ENCODE results near the gene PTGFRN. TPM values are rescaled to one million over a fixed set of nuclear protein-coding genes. Genes with fewer than 3 reads are reported as not detected.

The PTGFRN gene
- total and polyA plus RNA-seq, 2 donors, result 41.5 to 85.9 TPM

- Histone ChIP-seq H3K27ac (ENCODE audit: low read depth) (no peak overlapping the region), H3K36me3 (ENCODE audit: insufficient read depth) (no peaks in the 10 kb centered on the region), H3K4me3 (ENCODE audit: low read depth, low read length) (no peak overlapping the region), H3K4me1 (ENCODE audit: insufficient read depth) (no peaks in the 10 kb centered on the region)
- DNase-seq (ENCODE audit: extremely low spot score), result no peak
- 79% methylated on average over 3 of the region's 3 CpGs for WGBS
Observed at GRCh38 chr1:117022114-117022513, 112.4 kb downstream of the PTGFRN start.

- no peak for DNase-seq (ENCODE audit: extremely low spot score)
- no peaks in the 10 kb centered on the region for H3K36me3 ChIP-seq (ENCODE audit: insufficient read depth)
- H3K4me3 ChIP-seq (ENCODE audit: low read depth, low read length), result no peak overlapping the region
- 98% methylated on average over 7 of the region's 7 CpGs for WGBS
- H3K27ac ChIP-seq (ENCODE audit: low read depth), result no peak overlapping the region
- H3K4me1 ChIP-seq (ENCODE audit: insufficient read depth), result no peaks in the 10 kb centered on the region
Observed at GRCh38 chr1:117025568-117025967, 115.9 kb downstream of the PTGFRN start.

DNA sequence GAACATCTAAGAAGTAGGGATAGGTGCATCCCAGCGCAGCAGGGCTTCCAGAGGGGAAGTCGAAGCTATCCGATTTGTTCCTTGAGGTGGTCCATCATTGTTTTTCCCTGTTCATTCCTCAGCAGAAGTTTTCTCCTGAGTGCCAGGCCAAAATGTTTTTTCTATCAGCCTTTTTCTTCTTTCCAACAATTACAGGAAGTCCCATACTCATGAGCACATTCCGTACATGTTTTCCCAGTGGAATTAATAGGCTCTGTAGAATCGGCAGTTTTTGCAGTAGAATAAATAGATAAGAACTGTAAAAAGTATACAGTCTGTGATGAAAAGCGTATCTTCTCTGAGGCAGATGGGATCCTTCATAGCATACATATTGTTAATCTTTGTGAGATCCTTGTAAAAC lies 116.6 kb downstream of the PTGFRN start:
- no peaks in the 10 kb centered on the region for H3K4me1 ChIP-seq (ENCODE audit: insufficient read depth)
- DNase-seq (ENCODE audit: extremely low spot score), result no peak
- H3K4me3 ChIP-seq (ENCODE audit: low read depth, low read length), result no peak overlapping the region
- no peaks in the 10 kb centered on the region for H3K36me3 ChIP-seq (ENCODE audit: insufficient read depth)
- H3K27ac ChIP-seq (ENCODE audit: low read depth), result no peak overlapping the region
- WGBS, result 53% methylated on average over 6 of the region's 6 CpGs

DNA sequence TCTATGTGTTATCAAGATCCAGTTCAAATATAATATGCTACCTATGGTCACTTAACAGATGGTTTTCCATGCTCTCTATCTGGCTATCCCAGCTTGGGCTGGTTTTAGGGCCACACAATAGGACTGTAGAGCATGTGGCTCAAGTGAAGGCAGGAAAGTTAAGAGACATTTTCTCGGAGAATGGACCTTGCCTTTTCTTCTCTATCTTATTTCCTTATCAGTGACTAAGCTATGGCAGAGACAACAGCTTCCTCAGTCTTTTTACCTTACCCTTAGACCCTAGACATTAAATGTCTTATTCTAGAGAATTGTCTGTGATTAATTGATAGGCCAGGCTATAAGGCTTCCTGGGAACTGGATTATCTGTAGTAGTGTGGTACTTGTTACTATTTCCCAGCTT lies 120.0 kb downstream of the PTGFRN start:
- WGBS, result 87% methylated on average over 1 of the region's 1 CpG
- Histone ChIP-seq H3K4me3 (ENCODE audit: low read depth, low read length) (no peak overlapping the region), H3K27ac (ENCODE audit: low read depth) (no peak overlapping the region), H3K36me3 (ENCODE audit: insufficient read depth) (no peaks in the 10 kb centered on the region), H3K4me1 (ENCODE audit: insufficient read depth) (no peaks in the 10 kb centered on the region)
- no peak for DNase-seq (ENCODE audit: extremely low spot score)

DNA sequence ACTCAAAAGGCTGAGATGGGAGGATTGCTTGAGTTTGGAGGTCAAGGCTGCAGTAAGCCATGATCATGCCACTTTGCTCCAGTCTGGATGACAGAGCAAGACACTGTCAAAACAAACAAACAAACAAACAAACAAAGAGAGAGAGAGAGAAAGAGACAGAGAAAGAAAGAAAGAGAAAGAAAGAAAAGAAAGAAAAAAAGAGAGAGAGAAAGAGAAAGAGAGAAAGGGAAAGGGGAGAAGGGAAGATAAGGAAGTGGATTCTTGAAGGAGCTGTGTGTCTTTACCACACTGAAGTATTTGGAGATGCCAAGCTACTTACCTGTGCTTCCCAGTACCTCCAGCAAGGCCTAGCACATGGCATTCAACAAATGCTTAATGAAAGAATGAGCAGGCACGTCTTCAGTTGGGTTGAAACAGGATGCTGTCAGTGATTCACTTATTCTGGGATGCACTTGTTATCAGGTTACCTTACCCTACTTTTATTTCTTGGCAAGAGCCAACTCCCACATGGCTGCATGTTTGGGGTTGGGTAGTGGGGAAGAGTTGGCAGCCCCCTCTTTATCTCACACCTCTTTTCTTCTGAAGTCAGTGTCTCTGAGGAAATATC lies 120.7 kb downstream of the PTGFRN start:
- Histone ChIP-seq H3K27ac (ENCODE audit: low read depth) (no peak overlapping the region), H3K4me1 (ENCODE audit: insufficient read depth) (no peaks in the 10 kb centered on the region), H3K36me3 (ENCODE audit: insufficient read depth) (no peaks in the 10 kb centered on the region), H3K4me3 (ENCODE audit: low read depth, low read length) (no peak overlapping the region)
- WGBS, result 92% methylated on average over 1 of the region's 1 CpG
- DNase-seq (ENCODE audit: extremely low spot score), result no peak

GRCh38 chr1:117032266-117032665 lies 122.5 kb downstream of the PTGFRN start:
- no peak overlapping the region for H3K27ac ChIP-seq (ENCODE audit: low read depth)
- no peak for DNase-seq (ENCODE audit: extremely low spot score)
- 73% methylated on average over 3 of the region's 3 CpGs for WGBS
- H3K4me3 ChIP-seq (ENCODE audit: low read depth, low read length), result no peak overlapping the region
- H3K36me3 ChIP-seq (ENCODE audit: insufficient read depth), result no peaks in the 10 kb centered on the region
- no peaks in the 10 kb centered on the region for H3K4me1 ChIP-seq (ENCODE audit: insufficient read depth)

DNA sequence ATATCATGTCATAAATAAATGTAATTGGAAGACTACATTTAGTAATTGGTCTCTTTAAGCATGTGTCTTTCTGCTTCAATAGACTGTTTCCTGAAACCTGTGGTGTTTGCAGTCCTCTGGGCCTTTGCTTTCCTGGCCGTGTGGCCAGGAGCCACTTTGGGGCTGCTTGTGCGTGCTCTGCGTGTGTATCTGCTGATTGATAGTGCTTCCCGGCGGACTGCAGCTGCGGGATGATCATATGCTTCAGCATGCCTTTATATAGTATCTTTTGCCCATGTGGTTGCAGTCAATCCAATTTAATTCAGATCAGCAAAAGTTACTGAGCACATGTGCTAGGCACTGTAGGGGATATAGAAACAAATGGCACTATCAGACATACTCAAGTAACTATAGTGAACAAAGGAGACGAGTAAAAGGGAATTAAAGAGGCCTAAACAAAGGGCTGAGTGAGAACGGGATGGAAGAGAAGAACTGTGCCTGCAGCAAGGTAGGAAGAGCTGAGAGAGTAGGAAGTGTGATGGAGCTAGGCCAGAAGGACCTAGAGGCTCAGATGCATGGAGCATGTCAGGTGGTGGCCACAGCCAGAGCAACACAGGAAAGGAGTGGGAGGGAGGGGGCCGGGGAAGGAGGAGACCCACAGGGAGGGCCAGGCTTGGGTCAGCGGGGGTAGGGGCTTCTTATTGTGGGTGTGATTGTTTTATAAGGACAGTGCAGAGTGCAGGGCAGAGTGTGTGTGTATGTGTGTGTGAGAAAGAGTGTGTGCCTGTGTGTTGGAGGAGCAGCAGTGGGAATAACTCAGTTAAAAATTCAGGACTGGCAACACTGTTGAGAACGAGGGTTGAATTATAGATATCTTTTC lies 123.2 kb downstream of the PTGFRN start:
- no peak overlapping the region for H3K27ac ChIP-seq (ENCODE audit: low read depth)
- H3K36me3 ChIP-seq (ENCODE audit: insufficient read depth), result no peaks in the 10 kb centered on the region
- 76% methylated on average over 11 of the region's 11 CpGs for WGBS
- no peaks in the 10 kb centered on the region for H3K4me1 ChIP-seq (ENCODE audit: insufficient read depth)
- no peak overlapping the region for H3K4me3 ChIP-seq (ENCODE audit: low read depth, low read length)
- no peak for DNase-seq (ENCODE audit: extremely low spot score)

DNA sequence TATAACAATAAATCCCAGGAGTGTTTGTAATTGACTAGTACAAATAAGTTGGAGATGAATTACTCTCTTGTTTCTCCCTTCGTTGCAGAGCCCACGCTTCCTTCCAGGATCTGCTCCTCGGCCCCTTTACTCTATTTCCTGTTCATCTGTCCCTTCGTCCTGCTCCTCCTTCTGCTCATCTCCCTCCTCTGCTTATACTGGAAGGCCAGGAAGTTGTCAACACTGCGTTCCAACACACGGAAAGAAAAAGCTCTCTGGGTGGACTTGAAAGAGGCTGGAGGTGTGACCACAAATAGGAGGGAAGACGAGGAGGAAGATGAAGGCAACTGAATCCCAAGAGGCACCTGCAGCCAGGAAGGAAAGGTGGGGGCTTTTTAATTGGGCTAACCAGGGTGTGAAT lies 124.1 kb downstream of the PTGFRN start:
- Histone ChIP-seq H3K27ac (ENCODE audit: low read depth) (no peak overlapping the region), H3K4me1 (ENCODE audit: insufficient read depth) (no peaks in the 10 kb centered on the region), H3K4me3 (ENCODE audit: low read depth, low read length) (no peak overlapping the region), H3K36me3 (ENCODE audit: insufficient read depth) (no peaks in the 10 kb centered on the region)
- no peak for DNase-seq (ENCODE audit: extremely low spot score)
- WGBS, result 75% methylated on average over 7 of the region's 7 CpGs

DNA sequence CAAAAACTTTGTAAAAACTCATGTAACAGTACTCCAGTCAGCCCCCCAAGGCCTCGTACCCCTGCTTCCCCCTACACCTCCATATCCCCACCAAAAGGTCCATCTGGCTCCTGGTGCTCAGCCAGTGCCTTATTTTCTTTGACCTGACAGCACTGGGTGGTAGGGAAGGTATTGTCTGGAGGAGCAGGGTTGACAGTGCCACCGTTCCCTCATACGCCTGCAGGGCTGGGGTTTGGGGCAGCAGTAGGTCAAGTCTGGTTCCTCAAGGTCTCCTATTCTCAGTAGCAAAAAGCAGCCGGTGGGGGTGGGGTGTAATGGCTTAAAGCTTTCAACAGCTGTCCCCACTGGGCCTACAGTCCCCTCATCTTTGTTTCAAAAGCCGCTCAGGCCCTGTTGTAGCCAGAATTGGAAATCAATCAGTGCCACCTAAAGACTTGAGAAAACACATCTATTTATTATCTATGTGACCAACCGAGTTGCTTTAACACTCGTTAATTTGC lies 125.1 kb downstream of the PTGFRN start:
- Histone ChIP-seq H3K36me3 (ENCODE audit: insufficient read depth) (no peaks in the 10 kb centered on the region), H3K4me1 (ENCODE audit: insufficient read depth) (no peaks in the 10 kb centered on the region), H3K27ac (ENCODE audit: low read depth) (no peak overlapping the region), H3K4me3 (ENCODE audit: low read depth, low read length) (no peak overlapping the region)
- 89% methylated on average over 7 of the region's 7 CpGs for WGBS
- no peak for DNase-seq (ENCODE audit: extremely low spot score)

- DNase-seq (ENCODE audit: extremely low spot score), result no peak
- Histone ChIP-seq H3K4me1 (ENCODE audit: insufficient read depth) (no peaks in the 10 kb centered on the region), H3K4me3 (ENCODE audit: low read depth, low read length) (no peak overlapping the region), H3K27ac (ENCODE audit: low read depth) (no peak overlapping the region), H3K36me3 (ENCODE audit: insufficient read depth) (no peaks in the 10 kb centered on the region)
- 57% methylated on average over 6 of the region's 6 CpGs for WGBS
Observed at GRCh38 chr1:117036018-117036461, 126.3 kb downstream of the PTGFRN start.

DNA sequence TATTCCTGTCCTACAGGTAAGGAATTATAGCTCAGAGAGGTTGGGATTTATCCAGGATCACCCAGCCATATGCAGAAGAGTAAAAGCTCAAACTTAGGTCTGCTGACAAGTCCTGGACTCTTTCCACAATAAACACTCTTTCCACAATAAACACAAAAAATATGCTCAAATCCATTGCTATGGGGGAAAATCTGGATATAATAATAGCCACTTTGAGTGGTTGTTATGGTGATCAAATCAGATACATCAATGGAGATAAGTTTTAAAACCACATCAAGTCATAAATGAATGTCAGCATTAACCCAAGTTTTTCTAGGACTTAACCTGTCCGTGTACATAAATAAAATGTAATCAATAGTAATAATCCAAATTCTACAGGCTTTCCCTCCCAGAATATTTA lies 128.1 kb downstream of the PTGFRN start:
- Histone ChIP-seq H3K4me1 (ENCODE audit: insufficient read depth) (no peaks in the 10 kb centered on the region), H3K36me3 (ENCODE audit: insufficient read depth) (no peaks in the 10 kb centered on the region), H3K27ac (ENCODE audit: low read depth) (no peak overlapping the region), H3K4me3 (ENCODE audit: low read depth, low read length) (no peak overlapping the region)
- DNase-seq (ENCODE audit: extremely low spot score), result no peak
- WGBS, result 49% methylated on average over 1 of the region's 1 CpG

DNA sequence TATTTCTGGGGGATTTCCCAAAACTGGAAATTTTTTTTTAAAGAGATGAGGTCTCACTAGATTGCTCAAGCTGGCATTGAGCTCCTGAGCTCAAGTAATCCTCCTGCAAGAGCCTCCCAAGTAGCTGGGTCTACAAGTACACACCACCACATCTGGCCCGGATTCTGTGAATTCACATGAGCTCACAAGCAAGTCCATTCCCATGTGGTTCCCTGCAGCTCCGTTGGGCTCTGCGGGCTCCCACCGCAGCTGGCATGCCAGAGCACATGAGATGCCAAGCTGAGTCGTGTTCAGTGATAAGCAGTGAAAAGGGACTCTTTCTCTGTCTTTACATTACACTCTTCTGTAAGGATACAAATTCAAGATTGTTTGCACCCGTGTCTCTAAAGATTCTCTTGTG lies 128.5 kb downstream of the PTGFRN start:
- Histone ChIP-seq H3K4me3 (ENCODE audit: low read depth, low read length) (no peak overlapping the region), H3K4me1 (ENCODE audit: insufficient read depth) (no peaks in the 10 kb centered on the region), H3K36me3 (ENCODE audit: insufficient read depth) (no peaks in the 10 kb centered on the region), H3K27ac (ENCODE audit: low read depth) (no peak overlapping the region)
- no peak for DNase-seq (ENCODE audit: extremely low spot score)
- 85% methylated on average over 6 of the region's 6 CpGs for WGBS

Measured in urinary bladder (tissue), 4 donors.